NOMO-1 treated with DMSO at 0.1 percent for 48 hours (cell line): ENCODE data around the gene UNC5C.
"Not testable (repeated sequence)": the region's sequence is repeated elsewhere in the genome, so short reads cannot be mapped to it uniquely, and the experiment has no call there.

Experiments used
- DNase-seq: peaks from one replicate; lab custom pipeline; 2025; ENCODE audit not compliant: unreplicated experiment; lab: John Stamatoyannopoulos, UW

Gene UNC5C

DNA sequence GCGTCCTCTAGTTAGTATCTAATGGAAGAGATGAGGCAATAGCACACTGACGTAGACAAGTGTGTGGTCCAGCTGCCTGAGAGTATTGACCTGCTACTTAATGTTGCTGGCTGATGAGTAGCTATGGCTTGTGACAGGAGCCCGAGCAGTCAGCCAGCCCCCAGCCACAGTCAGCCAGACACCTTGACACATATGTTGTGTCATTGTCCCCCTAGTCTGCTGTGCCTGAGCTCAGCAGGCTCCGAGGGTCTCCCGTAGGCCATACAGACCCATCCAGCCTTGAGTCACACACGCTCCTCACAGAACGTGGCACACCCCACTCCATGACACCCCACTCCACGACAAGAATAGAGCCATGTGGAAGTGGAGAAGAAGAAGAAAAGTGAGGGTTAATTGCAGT is 362.1 kb downstream of the UNC5C start:
- no peak for DNase-seq

DNA sequence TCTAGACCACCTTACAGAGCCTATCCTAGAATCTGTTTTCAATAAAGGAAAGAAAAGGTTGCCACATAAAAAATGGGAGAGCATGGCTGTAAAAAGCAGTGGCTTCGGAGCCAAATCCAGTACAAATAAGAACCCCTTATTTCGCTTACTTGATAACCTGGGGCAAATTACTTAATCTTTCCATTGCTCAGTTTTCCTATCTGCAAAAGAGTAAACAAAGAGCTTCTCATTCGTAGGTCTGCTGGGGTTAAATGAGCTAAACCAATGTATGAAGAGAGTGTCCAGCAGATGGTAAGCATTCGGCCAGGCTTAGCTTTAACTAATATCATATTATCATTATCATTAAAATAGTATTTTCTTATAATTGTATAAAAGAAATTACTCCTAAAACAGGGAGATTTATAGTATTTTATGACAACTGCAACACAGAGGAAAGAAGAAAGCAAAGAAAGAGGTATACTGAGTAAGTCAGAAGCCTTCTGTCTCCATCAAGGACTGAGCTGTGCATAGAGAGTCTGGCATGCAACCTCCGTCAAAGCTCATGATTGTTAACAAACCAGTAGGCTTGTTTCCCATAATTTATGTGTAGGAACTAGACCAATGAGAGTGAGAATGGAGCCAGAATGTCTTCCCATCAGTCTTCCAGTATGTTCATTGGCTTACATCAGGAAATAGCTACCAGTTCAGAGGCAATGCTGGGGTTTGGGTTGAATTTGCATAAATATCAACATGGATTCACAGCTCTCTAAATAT is 364.9 kb downstream of the UNC5C start:
- DNase-seq: no peak

- no peak for DNase-seq
Measured at GRCh38 chr4:95181996-95182306, 366.8 kb downstream of the UNC5C start.

- no peak for DNase-seq
Measured at GRCh38 chr4:95181243-95181995, 367.4 kb downstream of the UNC5C start.

DNA sequence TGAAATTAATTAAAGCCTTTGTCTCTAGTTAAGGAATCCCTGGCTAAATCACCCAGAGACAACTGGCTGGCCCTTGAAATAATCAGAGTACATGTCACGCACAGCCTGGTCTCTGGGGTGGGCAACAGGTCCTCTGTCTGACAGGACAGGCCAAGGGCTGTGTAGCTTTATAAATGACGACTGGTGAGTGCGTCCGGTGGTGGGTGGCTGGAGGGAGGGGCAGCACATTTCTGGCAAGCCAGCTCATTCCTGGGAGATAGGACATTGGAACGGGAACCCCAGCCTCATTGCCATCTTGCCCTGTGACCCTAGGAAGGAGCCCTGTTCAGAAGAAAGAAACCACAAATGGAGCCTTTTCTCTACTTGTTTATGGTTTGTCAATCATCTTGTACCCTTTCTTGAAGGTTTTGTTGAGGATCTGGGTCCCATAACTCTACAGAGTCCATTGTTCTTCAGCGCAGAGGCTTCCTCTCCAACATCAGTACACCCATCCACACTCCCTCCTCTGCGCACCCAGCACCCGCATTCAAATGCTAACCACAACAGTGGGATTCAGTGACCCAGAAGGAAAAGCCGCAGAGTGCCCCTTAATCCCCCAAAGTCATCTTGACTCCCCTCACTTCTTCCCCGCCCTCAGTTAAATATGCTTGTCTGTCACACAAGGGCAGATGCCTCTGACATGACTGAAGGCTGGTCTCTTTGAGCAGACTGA is 368.1 kb downstream of the UNC5C start:
- DNase-seq: no peak

- DNase-seq: no peak
Measured at GRCh38 chr4:95178938-95179337, 369.8 kb downstream of the UNC5C start.

- not testable (repeated sequence) for DNase-seq
Measured at GRCh38 chr4:95171377-95171776, 377.4 kb downstream of the UNC5C start.

GRCh38 chr4:95170176-95170575 is 378.6 kb downstream of the UNC5C start:
- no peak for DNase-seq

DNA sequence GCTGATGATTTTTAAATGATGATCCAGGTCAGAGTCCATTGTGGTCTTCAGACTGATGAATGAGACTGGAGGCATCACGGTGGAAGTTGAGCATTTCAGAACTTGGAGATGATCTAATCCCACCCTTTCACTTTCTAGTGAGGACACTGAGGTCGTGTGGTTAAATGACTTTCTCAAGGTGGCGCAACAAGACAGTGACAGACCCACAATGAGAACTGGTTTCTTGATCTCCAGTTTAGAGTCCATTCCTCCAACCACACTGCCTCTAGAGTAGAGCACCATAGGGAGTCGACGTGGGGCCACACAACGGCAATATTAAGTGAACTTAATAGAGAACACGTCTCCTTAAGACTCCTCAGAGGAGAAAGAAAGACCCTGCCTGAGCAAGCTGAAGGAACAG is 381.0 kb downstream of the UNC5C start:
- DNase-seq: peak; percentile 1

- DNase-seq: peak; percentile 53
Measured at GRCh38 chr4:95165926-95166524, 382.7 kb downstream of the UNC5C start.

- DNase-seq: no peak
Measured at GRCh38 chr4:95162867-95163266, 385.9 kb downstream of the UNC5C start.

DNA sequence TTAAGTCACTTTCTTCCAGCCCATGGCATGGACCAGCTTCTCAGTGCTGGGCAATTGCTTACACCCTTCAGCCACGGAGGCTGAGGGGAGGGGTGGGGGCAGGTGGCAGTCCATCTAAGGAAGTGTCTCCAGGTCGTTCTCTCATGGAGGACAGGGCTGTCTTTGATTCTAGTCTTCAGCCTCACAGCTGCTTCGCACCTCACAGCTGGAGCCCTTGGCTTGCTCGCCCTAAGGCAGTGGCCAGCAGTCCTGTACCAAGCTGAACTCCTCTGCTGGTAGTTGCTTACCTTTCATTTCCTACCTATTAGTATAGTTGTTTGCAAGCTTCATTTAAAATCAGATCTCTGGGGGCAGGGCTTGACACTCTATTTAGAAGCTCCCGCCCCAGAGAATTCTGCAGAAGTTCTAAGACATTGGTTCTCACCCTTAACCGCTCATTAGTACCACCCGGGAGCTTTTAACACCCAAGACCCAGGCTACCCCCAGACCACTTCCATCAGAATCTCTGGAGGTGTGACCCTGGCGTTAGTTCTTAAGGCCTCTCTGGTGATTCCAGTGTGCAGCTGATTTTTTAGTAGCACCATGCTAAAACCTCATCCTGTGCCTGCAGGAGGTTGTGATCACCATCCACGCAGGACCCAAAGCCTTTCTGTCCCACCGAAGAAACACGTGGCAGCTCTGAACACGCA is 386.8 kb downstream of the UNC5C start:
- no peak for DNase-seq

GRCh38 chr4:95159384-95159783 is 389.4 kb downstream of the UNC5C start:
- no peak for DNase-seq

DNA sequence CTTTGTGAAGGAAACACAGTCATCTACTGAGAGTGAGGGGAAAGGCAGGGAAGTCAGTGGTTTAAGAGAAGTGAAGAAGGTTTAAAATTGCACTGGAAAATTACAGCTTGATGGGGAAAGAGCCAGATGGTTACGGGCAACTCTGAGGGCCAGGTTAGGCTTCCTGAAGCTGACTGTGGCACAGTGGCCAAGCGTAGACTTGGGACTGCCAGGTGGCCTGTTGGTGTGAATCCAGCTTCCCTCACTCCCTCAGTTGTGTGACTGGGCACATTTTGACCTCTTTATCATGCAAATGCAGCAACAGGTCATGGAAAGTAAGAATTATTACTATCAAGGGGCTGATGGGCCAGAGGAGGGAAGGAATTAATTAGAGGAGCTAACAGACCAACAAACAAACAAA is 390.1 kb downstream of the UNC5C start:
- no peak for DNase-seq

DNA sequence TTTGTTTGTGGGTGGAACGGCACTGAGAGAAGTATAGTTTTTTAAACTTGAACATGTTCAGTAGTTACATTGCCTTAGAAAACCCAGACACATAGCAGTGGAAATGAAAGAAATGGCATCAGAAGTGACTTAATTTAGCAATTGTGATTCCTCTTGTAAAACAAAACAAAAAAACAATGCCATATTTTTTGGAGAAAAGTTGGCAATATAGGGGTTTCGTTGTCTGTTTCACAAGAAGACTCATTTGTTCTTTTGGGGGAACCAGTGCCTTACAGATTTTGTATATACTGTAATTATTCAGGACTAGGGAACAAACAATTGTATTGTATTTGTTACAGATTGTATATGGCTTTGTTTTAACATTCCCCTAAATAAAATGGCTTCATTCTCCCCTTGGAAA is 390.7 kb downstream of the UNC5C start:
- DNase-seq: no peak

GRCh38 chr4:95157596-95157995 is 391.2 kb downstream of the UNC5C start:
- no peak for DNase-seq

GRCh38 chr4:95156452-95156765 is 392.4 kb downstream of the UNC5C start:
- DNase-seq: no peak

DNA sequence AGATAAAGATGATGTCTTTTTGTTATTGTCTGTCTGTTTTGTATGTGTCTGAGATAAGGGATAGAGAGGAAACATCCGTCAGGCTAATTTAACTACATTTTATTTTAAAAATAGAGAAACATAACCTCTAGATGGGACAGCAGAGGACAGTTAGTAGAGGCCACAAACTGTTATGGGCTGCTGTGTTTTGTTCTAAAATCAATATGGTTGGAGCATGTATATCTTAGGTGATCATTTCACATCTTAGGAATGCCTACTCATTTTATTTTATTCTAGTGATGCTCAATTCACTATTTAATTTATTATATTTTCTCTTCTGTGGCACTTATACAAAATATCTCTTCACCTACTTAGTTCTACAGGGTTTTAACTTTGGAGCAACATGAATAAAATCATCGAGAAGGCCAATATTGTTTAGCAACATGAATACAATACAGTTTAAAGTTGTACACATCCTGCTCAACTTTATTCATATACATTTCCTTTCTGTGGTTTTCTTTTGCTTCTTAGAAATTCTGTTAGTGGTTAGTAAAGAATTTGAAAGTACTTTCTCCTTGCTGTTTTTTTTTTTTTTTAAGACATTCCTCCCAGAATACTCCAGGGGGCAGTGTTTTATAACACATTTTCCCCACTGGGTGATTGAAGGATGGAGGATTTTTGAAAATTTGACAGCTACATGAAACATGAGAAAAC is 392.9 kb downstream of the UNC5C start:
- DNase-seq: peak; percentile 14

DNA sequence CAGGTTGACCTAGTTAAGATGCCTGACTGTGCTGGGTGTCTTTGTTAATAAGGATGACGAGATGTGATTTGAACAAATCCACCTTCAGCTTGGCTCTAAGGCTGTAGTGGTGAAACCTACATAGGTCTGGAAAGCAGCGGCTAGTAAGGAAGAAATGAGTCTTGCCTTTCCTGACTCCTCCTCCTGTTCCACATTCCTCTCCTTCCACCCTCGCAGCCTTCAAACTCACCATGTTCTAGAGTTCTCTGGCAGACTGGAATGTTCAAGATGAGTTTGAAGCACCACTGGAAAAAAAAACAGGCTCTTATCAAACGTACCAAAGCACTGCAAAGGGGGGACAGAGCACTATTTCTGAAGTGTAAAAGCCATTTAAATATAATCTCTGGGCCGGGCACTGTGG is 395.6 kb downstream of the UNC5C start:
- DNase-seq: no peak

DNA sequence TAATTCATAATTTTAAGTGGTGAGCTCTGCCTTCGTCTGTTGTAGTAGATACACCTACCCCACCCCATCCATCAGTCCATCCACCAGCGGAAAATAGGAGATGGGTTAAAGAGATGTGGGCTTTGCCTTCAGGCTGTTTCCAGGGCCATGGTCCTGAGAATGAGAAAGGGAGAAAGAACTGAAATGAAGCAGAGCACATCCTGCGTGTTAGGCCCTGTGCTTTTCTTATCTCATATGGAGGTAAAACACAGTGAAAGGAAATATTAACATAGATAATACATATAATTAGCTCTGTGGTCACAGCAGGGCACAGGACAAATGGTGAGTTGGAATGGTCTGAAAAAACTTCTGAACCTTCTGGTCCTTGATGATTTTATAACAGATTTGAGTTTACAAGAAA is 397.5 kb downstream of the UNC5C start:
- no peak for DNase-seq

GRCh38 chr4:95142932-95143331 is 405.8 kb downstream of the UNC5C start:
- no peak for DNase-seq
